WERI-Rb-1 (cell line): ENCODE measurements around the gene SPARCL1.

Source experiments
- DNase-seq: peaks from one replicate; pipeline ENCODE4 v3.0.0-alpha.2; 2020
- H3K27ac ChIP-seq: fragments of 250-450 bp; sonication (Bioruptor Pico); 2 replicates; pipeline ENCODE4 v1.5.1; 2020; ENCODE audit warnings: mild to moderate bottlenecking, moderate library complexity
- H3K27me3 ChIP-seq: fragments of 250-450 bp; sonication (Bioruptor Pico); 2 replicates; pipeline ENCODE4 v1.5.1; 2021; ENCODE audit warnings: mild to moderate bottlenecking, low read depth, moderate library complexity; ENCODE audit not compliant: insufficient read depth, severe bottlenecking
- H3K36me3 ChIP-seq: fragments of 250-450 bp; sonication (Bioruptor Pico); 2 replicates; pipeline ENCODE4 v1.5.1; 2020; ENCODE audit warnings: mild to moderate bottlenecking, moderate library complexity
- H3K4me3 ChIP-seq: 2 replicates; pipeline ENCODE4 v1.5.1; 2011; ENCODE audit warnings: low read depth, mild to moderate bottlenecking, control low read depth, low read length
- H3K9me3 ChIP-seq: fragments of 250-450 bp; sonication (Bioruptor Pico); 2 replicates; pipeline ENCODE4 v1.5.1; 2021; ENCODE audit warnings: mild to moderate bottlenecking, moderate library complexity; ENCODE audit not compliant: severe bottlenecking
- CTCF ChIP-seq: IDR thresholded peaks from 2 replicates; pipeline ENCODE4 v1.5.1; 2011; ENCODE audit warnings: low read depth, mild to moderate bottlenecking, control low read depth, inconsistent platforms, low read length

The SPARCL1 gene

GRCh38 chr4:87543835-87544461, 14.8 kb upstream of the SPARCL1 start:
- Histone ChIP-seq H3K9me3 (no peaks in the 10 kb centered on the region), H3K27ac (no peak overlapping the region)
- DNase-seq = peak; percentile 19

DNA sequence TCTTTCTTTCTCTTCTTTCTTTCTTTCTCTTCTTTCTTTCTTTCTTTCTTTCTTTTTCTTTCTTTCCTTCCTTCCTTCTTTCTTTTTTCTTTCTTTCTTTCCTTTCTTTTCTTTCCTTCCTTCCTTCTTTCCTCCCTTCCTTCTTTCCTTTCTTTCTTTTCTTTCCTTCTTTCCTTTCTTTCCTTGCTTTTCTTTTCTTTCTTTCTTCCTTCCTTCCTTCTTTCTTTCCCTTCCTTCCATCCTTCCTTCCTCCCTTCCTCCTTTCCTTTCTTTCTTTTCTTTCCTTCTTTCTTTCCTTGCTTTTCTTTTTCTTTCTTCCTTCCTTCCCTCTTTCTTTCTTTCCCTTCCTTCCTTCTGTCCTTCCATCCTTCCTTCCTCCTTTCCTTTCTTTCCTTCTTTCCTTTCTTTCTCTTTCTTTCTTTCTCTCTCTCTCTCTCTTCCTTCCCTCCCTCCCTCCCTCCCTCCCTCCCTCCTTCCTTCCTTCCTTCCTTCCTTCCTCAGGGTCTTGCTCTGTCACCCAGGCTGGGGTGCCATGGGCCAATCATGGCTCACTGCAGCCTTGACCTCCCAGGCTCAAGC, 13.6 kb upstream of the SPARCL1 start:
- no peak for TF ChIP-seq CTCF
- no peaks in the 10 kb centered on the region for H3K36me3 ChIP-seq
- no peaks in the 10 kb centered on the region for H3K27me3 ChIP-seq
- H3K9me3 ChIP-seq = no peaks in the 10 kb centered on the region
- H3K4me3 ChIP-seq = no peak overlapping the region
- DNase-seq = no peak
- H3K27ac ChIP-seq = no peak overlapping the region

More at GRCh38 chr4:87543835-87544461, 14.8 kb upstream of the SPARCL1 start:
- Histone ChIP-seq H3K36me3 (no peaks in the 10 kb centered on the region), H3K4me3 (no peak overlapping the region), H3K27me3 (no peaks in the 10 kb centered on the region)
- peak; percentile 31; the same call in 1 of the 2 replicates for TF ChIP-seq CTCF

GRCh38 chr4:87541956-87542709, 13.0 kb upstream of the SPARCL1 start:
- TF ChIP-seq CTCF = no peak
- no peaks in the 10 kb centered on the region for H3K9me3 ChIP-seq
- H3K27me3 ChIP-seq = no peaks in the 10 kb centered on the region
- H3K27ac ChIP-seq = no peak overlapping the region
- no peak for DNase-seq
- H3K4me3 ChIP-seq = no peak overlapping the region
- H3K36me3 ChIP-seq = no peaks in the 10 kb centered on the region

DNA sequence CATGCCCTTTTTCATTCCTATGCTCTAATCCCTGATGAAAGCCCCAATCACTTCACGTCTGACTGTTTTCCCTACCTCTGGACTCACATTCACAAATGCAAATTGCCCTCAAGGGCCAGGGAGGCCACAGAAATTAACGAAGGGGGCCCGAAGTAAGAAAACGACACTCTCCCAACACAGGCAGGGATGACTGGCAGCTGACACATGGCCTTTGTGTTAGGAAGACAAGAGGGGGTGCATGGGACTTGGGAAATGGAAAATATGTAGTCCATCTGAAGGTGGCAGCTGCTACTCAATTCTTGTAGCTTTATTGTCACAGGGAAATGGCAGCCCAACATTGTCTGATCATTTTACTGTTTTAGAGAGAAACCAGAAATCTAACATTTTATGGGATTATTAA, 12.3 kb upstream of the SPARCL1 start:
- H3K4me3 ChIP-seq = no peak overlapping the region
- H3K27me3 ChIP-seq = no peaks in the 10 kb centered on the region
- no peaks in the 10 kb centered on the region for H3K9me3 ChIP-seq
- TF ChIP-seq CTCF = no peak
- H3K36me3 ChIP-seq = no peaks in the 10 kb centered on the region
- DNase-seq = no peak
- no peak overlapping the region for H3K27ac ChIP-seq

DNA sequence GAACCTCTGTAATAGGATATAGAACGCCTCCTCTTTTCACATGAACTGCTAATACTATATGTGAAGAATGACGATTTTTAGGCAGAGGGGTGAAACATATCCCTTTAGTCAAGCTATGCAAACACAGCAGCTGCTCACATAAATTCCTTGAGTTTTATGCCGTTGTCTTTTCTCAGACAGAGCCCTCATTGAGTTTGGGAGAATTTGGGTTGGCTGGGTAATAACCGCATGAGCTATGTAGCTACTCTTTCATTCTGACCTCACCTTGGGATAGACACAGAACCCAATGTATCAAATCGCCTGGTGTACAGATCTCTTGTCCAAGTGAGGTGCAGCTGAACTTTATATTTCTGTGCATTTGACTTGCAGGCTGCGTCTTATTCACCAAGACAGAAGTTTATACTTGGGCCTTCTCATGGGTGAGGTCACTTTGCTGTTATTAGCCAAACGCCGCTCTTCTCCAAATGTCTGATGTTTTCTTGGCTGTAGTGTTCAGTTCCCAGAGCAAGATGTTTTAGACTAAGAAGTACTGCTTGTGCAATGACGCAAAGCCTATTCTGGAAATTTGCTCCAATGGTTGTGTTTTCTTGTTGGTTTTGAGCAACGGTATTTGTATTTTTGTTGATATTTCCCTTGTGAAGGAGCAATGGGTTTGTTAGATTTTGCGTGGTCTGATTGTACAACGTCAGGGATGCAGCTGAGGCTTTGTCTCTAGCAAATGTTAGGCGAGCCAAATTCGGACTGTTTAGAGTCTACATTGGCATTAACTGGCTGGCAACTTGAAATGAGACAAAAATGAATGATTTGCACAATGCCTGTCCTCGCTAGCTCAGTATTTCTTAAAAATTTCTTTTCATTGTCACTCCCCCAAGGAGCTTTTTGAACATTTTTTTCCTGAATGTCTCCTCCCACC, 11.2 kb upstream of the SPARCL1 start:
- H3K36me3 ChIP-seq = no peaks in the 10 kb centered on the region
- H3K4me3 ChIP-seq = no peak overlapping the region
- H3K9me3 ChIP-seq = no peaks in the 10 kb centered on the region
- no peak for TF ChIP-seq CTCF
- no peak for DNase-seq
- no peak overlapping the region for H3K27ac ChIP-seq
- no peaks in the 10 kb centered on the region for H3K27me3 ChIP-seq
